ENCODE results near the gene SHISA9. TPM values are rescaled to one million over a fixed set of nuclear protein-coding genes. Genes with fewer than 3 reads are reported as not detected.
"Not testable (repeated sequence)": the region's sequence is repeated elsewhere in the genome, so short reads cannot be mapped to it uniquely, and the experiment has no call there.

The SHISA9 gene
- total RNA-seq, 3 donors from 2014 or later: 0.87 to 7.3 (median 3.0) TPM

DNA sequence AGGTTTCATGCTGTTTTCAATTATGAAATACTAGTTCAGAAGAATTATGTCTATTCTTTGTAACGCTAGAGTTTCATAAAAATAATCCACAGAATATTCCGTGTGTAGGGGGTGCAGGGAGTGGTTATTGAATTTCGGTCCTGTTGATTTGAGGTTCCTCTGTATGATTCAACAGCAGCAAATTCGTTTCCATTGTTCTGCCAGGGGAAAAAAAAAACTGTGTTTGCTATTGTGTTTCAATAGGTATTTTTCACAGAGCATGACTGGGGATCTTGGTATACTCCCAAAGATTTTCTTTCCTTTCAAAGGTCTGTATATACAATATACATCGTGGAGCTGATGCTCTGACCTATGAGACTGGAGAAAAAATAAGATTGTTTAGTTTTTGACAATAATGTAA, 15.8 kb downstream of the SHISA9 start:
- Histone ChIP-seq H3K4me3 (no peak overlapping the region), H3K36me3 (ENCODE audit: low read depth) (no peaks in the 10 kb centered on the region), H3K4me1 (ENCODE audit: low read depth) (no peaks in the 10 kb centered on the region), H3K9me3 (no peaks in the 10 kb centered on the region)
- DNase-seq (no peak), ATAC-seq (no peak)
- no peak for TF ChIP-seq CTCF (IDR thresholded peaks at IDR 0.05)
- intact Hi-C loops (cut with DNase I, micrococcal nuclease): no loop called here

DNA sequence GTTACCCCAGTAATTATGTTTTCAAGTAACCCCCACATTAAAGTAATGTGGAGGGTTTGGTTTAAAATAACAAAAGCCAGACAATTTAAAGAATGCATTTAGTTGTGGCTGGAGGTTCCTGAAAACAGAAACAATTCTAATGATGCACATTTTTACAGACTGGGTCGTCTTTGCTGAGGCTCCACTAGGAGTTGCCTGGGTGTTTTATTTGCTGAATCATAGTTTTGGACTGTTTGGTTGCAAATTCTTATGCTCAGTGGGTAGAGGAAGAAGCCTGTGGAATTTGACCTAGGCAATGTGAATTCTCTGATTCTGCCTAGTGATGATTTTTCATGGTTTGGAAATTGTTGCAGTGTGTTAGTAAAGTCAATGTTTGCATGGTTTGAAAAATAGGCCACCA, 16.3 kb downstream of the SHISA9 start:
- H3K36me3 ChIP-seq (ENCODE audit: low read depth): no peaks in the 10 kb centered on the region
- intact Hi-C loops (cut with DNase I, micrococcal nuclease): no loop called here
- no peak for TF ChIP-seq CTCF (IDR thresholded peaks at IDR 0.05)
- H3K4me3 ChIP-seq: no peak overlapping the region
- ATAC-seq: no peak
- no peaks in the 10 kb centered on the region for H3K4me1 ChIP-seq (ENCODE audit: low read depth)
- no peaks in the 10 kb centered on the region for H3K9me3 ChIP-seq
- DNase-seq: no peak

DNA sequence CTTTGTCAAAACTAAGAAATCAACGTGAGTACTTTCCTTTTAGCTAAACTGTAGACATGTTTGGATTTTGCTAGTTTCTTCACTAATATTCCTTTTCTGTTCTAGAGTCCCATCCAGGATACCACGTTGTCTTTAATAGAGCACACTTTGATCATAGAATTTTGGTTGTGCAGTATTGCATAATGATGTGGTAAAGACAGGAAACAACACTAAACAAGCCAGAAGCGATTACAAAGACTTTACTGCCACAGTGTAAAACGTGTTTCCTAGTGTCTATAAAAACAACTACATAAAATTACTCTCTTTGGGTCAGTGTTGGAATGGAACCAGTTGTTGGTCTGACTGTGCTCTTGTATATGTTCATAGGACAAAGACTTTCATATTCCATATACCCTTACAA, 19.3 kb downstream of the SHISA9 start:
- ATAC-seq: no peak
- no peaks in the 10 kb centered on the region for H3K36me3 ChIP-seq (ENCODE audit: low read depth)
- H3K9me3 ChIP-seq: no peaks in the 10 kb centered on the region
- no peaks in the 10 kb centered on the region for H3K4me1 ChIP-seq (ENCODE audit: low read depth)
- DNase-seq: no peak
- TF ChIP-seq CTCF (IDR thresholded peaks at IDR 0.05): no peak
- intact Hi-C loops (cut with DNase I, micrococcal nuclease): no loop called here
- H3K4me3 ChIP-seq: no peak overlapping the region

- ATAC-seq; H3K9me3 ChIP-seq; H3K4me3 ChIP-seq; H3K36me3 ChIP-seq (ENCODE audit: low read depth); DNase-seq; intact Hi-C loops (cut with DNase I, micrococcal nuclease); H3K4me1 ChIP-seq (ENCODE audit: low read depth): not testable (repeated sequence)
These were observed 22.2 kb downstream of the SHISA9 start for GRCh38 chr16:12923640-12924039.

DNA sequence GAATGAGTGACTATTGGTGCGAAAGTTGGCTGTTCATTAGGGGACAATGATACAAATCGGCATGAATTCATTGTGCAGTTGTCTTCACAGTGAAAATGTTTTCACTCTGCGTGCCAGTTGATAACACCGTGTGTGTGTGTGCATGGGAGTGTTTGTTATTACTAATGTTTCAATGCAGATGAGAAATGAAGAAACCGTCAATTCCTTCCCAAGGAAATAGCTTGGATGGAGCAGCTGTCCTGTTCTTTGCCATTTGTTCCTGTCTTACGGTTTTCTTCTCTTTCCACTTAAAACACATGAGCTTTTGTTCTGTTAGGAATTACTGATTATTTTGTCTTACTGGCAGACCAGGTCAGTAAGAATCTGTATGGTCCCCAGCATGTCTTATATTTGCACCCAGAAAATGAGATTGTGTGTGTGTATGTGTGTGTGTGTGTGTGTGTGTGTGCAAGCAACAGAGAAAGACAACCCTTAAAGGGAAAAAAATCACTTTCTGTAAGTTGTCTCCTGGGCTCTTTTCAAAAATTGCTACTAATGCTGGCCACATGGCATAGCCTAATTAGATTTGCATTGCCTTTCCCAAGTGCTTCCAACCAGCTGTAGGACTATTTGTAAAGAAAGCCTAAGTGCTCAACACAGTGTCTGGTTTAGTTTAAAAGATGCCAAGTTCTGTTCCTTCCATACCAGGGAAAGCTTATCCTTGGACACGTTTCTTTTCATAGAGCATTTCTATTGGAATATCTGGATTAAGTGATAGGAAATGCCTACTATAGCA, 23.8 kb downstream of the SHISA9 start:
- H3K9me3 ChIP-seq: no peaks in the 10 kb centered on the region
- intact Hi-C loops (cut with DNase I, micrococcal nuclease): no loop called here
- no peak for DNase-seq

More for the DNA sequence above, 23.8 kb downstream of the SHISA9 start:
- Histone ChIP-seq H3K4me1 (ENCODE audit: low read depth) (no peaks in the 10 kb centered on the region), H3K36me3 (ENCODE audit: low read depth) (no peaks in the 10 kb centered on the region), H3K4me3 (no peak overlapping the region)
- no peak for TF ChIP-seq CTCF (IDR thresholded peaks at IDR 0.05)
- ATAC-seq: no peak
